ENCODE data around the gene AKAP13.

GRCh38 chr15:85491691-85492090 lies 111.3 kb downstream of the AKAP13 start:
- no peak for TF ChIP-seq ZFX (IDR thresholded peaks at IDR 0.05)
- TF ChIP-seq, protein P1, sequence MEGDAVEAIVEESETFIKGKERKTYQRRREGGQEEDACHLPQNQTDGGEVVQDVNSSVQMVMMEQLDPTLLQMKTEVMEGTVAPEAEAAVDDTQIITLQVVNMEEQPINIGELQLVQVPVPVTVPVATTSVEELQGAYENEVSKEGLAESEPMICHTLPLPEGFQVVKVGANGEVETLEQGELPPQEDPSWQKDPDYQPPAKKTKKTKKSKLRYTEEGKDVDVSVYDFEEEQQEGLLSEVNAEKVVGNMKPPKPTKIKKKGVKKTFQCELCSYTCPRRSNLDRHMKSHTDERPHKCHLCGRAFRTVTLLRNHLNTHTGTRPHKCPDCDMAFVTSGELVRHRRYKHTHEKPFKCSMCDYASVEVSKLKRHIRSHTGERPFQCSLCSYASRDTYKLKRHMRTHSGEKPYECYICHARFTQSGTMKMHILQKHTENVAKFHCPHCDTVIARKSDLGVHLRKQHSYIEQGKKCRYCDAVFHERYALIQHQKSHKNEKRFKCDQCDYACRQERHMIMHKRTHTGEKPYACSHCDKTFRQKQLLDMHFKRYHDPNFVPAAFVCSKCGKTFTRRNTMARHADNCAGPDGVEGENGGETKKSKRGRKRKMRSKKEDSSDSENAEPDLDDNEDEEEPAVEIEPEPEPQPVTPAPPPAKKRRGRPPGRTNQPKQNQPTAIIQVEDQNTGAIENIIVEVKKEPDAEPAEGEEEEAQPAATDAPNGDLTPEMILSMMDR (conservative IDR thresholded peaks at IDR 0.05) = no peak

Data from C4-2B (cell line).